ENCODE results near the gene ZCCHC8. TPM values are rescaled to one million over a fixed set of nuclear protein-coding genes. Genes with fewer than 3 reads are reported as not detected.

Gene ZCCHC8
- total RNA-seq, 1 experiment from 2014 or later = 41.8 TPM

DNA sequence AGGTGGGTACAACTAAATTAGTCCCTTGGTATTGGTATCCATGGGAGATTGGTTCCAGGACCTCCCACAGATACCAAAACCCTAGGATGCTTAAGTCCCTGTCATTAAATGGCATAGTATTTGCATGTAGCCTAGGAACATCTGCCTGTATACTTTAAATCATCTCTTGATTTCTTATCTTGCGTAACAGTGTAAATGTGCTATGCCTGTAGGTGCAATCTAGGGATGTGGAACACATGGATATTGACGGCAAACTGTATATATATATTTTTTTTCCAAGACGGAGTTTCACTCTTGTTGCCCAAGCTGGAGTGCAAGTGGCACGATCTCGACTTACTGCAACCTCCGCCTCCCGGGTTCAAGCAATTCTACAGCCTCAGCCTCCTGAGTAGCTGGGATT lies 27.9 kb upstream of the ZCCHC8 start:
- Mint-ChIP-seq H3K27me3 (ENCODE audit: insufficient read depth, unreplicated experiment) (no peaks in the 10 kb centered on the region), H3K4me1 (ENCODE audit: insufficient read depth, unreplicated experiment) (peaks cover 1% of the 10 kb centered on the region), H3K27ac (ENCODE audit: low read depth, unreplicated experiment) (no peak overlapping the region), H3K36me3 (ENCODE audit: insufficient read depth, unreplicated experiment) (peaks cover 40% of the 10 kb centered on the region), H3K4me3 (ENCODE audit: unreplicated experiment) (no peak overlapping the region), H3K9me3 (ENCODE audit: unreplicated experiment) (no peaks in the 10 kb centered on the region)
- CTCF ChIA-PET = interaction anchor here (0.6 to 1.2 kb wide), 4 partner anchors 12 to 902 kb away, joined by 3 to 4 read pairs (median 4); partner anchors contain the start of gene ORAI1
- POLR2A ChIA-PET = interaction anchor here (0.6 to 13.1 kb wide), 4 partner anchors 10 to 128 kb away, joined by 3 to 271 read pairs (median 20); partner anchors contain the start of gene ZCCHC8
- intact Hi-C loops (cut with micrococcal nuclease) = loop anchor here (10.0 kb wide), 1 partner anchor 226 kb away; the partner anchor contains the start of gene DENR
- TF ChIP-seq, protein P1, sequence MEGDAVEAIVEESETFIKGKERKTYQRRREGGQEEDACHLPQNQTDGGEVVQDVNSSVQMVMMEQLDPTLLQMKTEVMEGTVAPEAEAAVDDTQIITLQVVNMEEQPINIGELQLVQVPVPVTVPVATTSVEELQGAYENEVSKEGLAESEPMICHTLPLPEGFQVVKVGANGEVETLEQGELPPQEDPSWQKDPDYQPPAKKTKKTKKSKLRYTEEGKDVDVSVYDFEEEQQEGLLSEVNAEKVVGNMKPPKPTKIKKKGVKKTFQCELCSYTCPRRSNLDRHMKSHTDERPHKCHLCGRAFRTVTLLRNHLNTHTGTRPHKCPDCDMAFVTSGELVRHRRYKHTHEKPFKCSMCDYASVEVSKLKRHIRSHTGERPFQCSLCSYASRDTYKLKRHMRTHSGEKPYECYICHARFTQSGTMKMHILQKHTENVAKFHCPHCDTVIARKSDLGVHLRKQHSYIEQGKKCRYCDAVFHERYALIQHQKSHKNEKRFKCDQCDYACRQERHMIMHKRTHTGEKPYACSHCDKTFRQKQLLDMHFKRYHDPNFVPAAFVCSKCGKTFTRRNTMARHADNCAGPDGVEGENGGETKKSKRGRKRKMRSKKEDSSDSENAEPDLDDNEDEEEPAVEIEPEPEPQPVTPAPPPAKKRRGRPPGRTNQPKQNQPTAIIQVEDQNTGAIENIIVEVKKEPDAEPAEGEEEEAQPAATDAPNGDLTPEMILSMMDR (IDR thresholded peaks at IDR 0.05; ENCODE audit: unreplicated experiment) = no peak
- no TSS peak for BruUV-seq (replicated peaks)
- DNase-seq (ENCODE audit: unreplicated experiment) = no peak

- intact Hi-C loops (cut with micrococcal nuclease) = loop anchor here (10.0 kb wide), 1 partner anchor 227 kb away; the partner anchor contains the start of gene DENR
- no peaks in the 10 kb centered on the region for H3K9me3 Mint-ChIP-seq (ENCODE audit: unreplicated experiment)
- H3K27me3 Mint-ChIP-seq (ENCODE audit: insufficient read depth, unreplicated experiment) = no peaks in the 10 kb centered on the region
- no peak overlapping the region for H3K27ac Mint-ChIP-seq (ENCODE audit: low read depth, unreplicated experiment)
- TSS peak; percentile 61 for BruUV-seq (replicated peaks)
- no peak overlapping the region for H3K4me3 Mint-ChIP-seq (ENCODE audit: unreplicated experiment)
- ChIA-PET CTCF (no interaction called here), POLR2A (interaction anchor here (0.6 to 13.1 kb wide), 21 partner anchors 7 to 705 kb away, joined by 3 to 271 read pairs (median 5); partner anchors contain the start of genes MPHOSPH9, MTRFR and ZCCHC8)
- peaks cover 47% of the 10 kb centered on the region for H3K36me3 Mint-ChIP-seq (ENCODE audit: insufficient read depth, unreplicated experiment)
- peak; percentile 33 for DNase-seq (ENCODE audit: unreplicated experiment)
- TF ChIP-seq, protein P1 (IDR thresholded peaks at IDR 0.05; ENCODE audit: unreplicated experiment) = no peak
- peaks cover 7% of the 10 kb centered on the region for H3K4me1 Mint-ChIP-seq (ENCODE audit: insufficient read depth, unreplicated experiment)
Measured at GRCh38 chr12:122527478-122527944, 26.8 kb upstream of the ZCCHC8 start.

DNA sequence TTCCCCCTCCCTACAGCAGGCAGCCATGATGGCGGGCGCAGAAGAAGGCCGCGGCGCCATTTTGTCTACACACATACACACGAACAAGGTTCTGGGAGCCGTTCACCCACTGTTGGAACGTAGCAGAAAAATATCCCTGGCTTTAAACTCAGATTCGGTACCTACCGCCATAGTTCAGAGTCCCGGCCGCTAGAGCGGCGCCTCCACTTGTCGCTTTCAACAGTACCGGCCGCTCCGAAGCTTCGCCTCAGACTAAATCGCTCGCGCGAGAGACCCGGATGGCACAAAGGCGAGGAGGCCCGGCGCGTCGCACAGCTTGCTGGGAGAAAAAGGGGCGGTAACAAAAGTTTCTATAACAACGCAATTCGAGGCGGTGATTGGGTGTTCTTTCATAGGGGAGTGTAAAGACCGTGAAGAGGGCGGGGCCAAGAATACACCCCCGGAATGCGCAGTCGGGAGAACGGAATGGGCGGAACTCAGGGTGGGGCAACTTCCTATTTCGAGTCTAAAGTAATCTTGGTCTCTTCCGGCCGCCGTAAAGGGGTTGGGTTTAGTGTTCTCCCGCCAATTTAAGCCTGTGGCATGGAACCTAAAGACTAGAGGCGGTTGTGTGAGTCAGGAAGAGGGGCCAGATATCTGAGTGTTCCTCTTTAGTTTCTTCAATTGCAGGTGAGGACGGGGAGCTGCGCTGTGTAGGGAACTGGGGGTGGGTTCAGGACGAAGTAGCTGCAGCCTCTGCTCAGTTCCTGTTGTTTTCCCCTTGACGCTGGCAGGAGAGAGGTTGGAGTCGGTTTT lies 26.1 kb upstream of the ZCCHC8 start, which contains the start of the genes KNTC1 and RSRC2:
Gene KNTC1 (plus strand): TSS at position 567 of the 795 bp plus-strand sequence. CDS start 2,815 bp downstream, outside the sequence.
Gene RSRC2 (minus strand): TSS at position 254 of the 795 bp plus-strand sequence. CDS start 83 bp downstream, at position 171.
- ChIA-PET POLR2A (interaction anchor here (0.6 to 13.1 kb wide), 30 partner anchors 8 to 706 kb away, joined by 3 to 271 read pairs (median 4); partner anchors contain the start of genes MPHOSPH9, MTRFR and ZCCHC8), CTCF (interaction anchor here (0.6 kb wide), 1 partner anchor 127 kb away, joined by 4 read pairs; no protein-coding TSS in a partner anchor)
- intact Hi-C loops (cut with micrococcal nuclease) = loop anchor here (10.0 kb wide), 1 partner anchor 228 kb away; the partner anchor contains the start of gene DENR
- H3K27ac Mint-ChIP-seq (ENCODE audit: low read depth, unreplicated experiment) = no peak within 1 kb of the TSS
- H3K36me3 Mint-ChIP-seq (ENCODE audit: insufficient read depth, unreplicated experiment) = peaks cover 46% of the 10 kb centered on the region
- H3K4me1 Mint-ChIP-seq (ENCODE audit: insufficient read depth, unreplicated experiment) = peaks cover 7% of the 10 kb centered on the region
- H3K27me3 Mint-ChIP-seq (ENCODE audit: insufficient read depth, unreplicated experiment) = no peaks in the 10 kb centered on the region
- no peaks in the 10 kb centered on the region for H3K9me3 Mint-ChIP-seq (ENCODE audit: unreplicated experiment)
- BruUV-seq (replicated peaks) = no TSS peak
- no peak within 1 kb of the TSS for H3K4me3 Mint-ChIP-seq (ENCODE audit: unreplicated experiment)
- TF ChIP-seq, protein P1 (IDR thresholded peaks at IDR 0.05; ENCODE audit: unreplicated experiment) = no peak
- peak; percentile 100 for DNase-seq (ENCODE audit: unreplicated experiment)

All from MCF 10A (cell line).